HG03095 (cell line): Measurements from ENCODE around the gene PTTG2.

Experiments used
- ATAC-seq: cut with Tn5 transposase; IDR thresholded peaks from one replicate; pipeline ENCODE4 v1.9.1; 2021; ENCODE audit warnings: moderate library complexity; ENCODE audit not compliant: unreplicated experiment

The PTTG2 gene

DNA sequence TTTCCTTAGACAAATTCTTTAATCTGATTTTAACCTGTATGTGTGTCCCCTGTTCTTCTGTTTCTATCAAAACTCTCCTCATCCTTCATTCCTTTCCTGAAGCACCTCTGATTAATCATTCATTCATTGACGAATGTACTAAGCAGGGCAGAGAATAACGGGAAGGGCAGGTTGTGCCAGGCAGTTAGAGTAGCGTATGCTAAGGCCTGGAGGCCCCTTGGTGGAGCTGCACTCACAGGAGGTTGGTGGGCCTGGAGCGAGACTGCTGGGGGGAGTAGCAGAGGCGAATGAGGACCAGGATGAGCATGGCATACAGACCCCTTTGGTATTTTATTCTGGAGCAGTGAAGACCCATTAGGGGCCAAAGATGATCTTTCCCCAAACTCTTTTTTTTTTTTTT is 22.5 kb downstream of the PTTG2 start:
- ATAC-seq, result no peak

DNA sequence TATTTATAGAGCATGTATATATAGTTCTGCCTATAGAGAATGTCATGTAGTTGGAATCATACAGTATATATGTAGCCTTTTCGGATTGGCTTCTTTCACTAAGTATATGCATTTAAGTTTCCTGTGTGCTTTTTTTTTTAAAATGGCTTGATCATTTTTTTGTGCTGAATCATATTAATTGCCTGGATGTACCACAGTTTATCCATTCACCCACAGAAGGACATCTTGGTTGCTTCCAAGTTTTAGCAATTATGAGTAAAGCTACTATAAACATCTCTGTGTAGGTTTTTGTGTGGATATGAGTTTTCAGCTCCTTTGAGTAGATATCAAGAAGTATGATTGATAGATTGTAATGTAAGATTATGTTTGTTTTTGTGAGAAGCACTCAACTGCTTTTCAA is 23.8 kb downstream of the PTTG2 start:
- no peak for ATAC-seq

DNA sequence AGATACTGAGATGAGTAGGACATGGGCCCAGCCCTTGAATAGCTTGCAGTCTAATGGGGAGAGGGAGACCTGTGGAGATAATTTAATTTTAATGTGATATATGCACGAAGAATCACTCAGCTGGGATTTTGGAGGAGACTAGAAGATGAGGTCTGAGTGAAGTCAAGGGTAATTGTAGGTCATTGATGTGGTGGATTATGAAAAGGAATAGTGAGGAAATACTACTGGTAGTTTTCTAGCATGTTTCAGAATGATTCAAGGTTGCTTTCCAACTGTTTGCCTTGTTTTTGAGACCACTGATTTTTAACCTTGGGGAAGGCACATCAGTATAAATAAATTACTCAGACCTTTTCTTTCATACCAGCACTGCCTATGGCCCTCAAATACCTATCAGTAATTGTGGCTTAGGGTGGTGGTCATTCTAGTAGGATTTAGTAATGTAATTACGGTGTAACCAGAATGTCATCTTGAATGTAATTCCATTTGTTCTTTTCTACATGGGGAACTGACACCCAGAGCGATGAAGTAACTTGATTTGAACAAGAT is 25.6 kb downstream of the PTTG2 start:
- ATAC-seq, result no peak

DNA sequence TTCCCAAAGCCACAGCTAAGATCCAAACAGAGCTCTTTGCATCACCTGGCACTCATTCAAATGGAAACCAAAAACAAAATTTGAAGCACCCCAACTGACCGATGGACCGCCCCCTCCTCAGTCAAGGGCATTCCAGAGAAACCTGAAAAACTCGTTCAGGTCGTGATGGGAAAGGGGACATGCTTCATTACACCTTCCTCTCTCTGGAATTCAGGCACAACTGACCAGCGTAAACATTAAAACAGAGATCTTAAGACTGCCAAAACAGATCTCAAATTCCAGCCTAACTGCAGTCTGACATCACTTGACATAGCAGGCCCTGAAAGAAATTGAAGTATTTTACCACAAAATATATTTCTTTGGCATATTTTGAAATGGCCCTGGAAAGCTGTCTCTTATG is 28.5 kb downstream of the PTTG2 start:
- ATAC-seq, result no peak

DNA sequence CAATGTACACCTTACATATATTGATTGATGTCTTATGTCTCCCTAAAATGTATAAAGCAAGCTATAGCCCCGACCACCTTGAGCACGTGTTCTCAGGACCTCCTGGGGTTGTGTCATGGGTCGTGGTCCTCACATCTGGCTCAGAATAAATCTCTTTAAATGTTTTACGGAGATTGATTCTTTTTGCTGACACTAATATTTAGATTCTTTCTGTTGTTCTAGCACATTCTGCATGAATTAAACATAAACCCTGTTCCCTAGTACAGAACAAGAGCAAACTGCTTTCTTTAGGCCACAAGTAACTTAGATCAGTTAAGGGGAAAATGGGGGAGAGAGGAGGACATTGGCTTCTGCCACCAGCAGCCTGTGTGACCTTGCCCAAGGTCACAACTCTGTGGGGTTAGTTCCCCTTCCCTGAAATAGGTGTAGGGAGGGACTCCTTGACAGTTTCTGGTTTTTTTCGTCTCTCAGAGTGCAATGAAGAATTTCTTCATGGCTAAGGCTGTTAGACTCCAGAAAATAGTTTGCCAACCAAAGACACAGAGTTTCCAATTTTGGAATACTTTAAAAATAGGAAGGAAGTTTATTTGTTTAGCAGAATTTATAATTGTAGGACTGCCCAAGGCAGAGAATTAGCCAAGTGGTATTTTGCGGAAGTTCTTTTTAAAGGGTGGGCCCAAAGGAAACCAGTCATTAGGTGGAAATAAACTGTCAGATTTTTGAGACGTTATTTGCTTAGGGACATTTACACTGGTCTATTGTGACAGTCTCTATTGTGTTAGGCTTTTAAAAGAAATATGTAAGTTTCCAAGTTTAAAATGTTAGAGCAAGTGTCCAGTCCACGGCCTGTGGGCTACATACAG is 29.4 kb downstream of the PTTG2 start:
- no peak for ATAC-seq

DNA sequence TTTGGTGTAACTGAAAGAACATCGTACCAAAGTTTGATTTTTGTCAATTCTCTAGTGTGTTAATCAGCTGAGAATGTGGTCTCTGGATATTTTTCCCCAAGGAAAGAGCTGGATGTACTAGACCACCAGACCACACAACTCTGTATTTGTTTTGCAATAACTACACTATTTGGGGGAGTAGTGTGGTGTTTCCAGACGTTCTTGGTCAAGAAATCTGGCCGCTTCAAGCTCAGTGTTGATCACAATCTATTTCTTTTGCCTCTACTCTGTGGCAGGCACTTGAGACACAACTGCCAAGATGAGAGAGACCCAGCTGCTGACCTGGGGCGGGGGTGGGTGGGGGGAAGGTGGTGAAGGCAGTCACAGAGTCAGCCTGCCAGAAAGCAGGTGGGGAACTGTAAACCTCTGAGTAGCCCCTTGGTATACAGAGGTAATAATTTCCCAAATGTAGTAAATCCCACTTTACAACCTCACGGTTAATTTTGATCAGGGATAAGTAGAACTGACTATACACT is 30.6 kb downstream of the PTTG2 start:
- ATAC-seq, result no peak

DNA sequence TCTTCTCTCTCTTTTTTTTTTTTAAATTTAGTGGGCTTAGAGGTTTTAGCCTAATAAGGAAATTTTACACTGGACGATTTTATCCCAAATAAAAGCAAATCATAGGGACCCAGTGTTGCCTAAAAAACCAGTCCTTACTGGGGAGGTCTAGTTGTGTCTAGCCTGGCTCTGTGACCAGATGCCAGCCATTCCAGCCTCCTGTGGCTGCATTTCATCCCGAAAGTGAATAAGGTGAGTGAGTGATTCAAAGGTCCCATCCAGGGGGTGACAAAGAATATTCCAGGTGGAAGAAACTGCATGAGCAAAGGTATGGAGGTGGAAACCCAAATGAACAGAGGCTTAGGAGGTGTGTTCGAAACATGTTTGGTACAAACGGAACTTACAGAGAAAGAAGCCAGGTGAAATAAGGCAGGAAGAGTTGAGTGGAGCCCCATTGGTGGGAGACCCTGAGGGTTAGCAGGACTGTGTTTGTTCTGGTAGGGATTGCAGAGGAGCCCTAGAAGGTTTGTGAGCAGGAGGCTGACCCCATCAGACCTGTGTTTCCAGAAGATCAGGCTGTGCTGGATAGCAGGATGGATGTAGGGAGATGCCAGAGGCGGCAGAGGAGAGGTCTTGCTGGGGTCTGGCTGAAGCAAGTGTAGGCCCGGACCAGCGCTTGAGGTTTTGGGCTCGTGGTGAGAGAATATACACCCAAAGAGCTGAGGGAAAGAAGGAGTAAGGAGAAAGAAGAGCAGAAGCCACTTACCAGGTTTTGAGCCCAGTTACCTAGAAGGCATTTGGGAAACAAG is 31.6 kb downstream of the PTTG2 start:
- no peak for ATAC-seq

DNA sequence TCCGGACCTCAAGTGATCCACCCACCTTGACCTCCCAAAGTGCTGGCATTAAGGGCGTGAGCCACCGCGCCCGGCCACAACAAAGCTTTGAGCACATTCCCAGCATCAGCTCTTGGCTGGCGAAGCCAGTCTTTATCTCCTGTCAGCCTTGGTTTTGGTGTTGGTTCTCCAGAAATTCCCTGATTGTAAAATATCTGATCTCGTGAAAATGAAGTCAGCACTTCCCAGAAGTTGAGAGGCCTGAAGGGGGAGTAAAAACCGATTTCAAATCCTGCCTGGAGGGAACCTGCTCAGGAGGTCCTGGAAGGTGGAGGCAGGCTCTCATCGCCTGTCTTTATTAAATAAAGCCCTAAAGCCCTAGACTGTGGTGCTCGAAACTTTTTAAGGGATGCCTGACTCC is 33.6 kb downstream of the PTTG2 start:
- ATAC-seq, result no peak

DNA sequence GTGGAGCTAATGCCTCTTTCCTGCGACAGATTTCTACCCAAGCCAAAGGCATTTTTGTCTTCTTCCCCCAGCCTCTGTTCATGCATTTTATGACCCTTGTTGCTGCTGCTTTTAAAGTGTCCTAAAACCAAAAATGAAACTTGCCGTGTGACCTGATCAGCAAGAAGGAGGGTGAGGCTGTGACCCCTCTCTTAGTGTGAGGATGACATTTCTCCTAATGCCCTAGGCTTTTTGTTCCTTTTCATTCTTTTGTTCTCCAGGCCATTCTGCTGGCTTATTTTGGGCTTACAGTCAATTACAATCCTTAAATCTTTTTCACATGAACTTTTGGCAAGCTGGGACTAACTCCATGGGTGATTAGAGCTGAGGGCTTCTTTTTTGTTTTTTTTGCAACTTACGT is 34.4 kb downstream of the PTTG2 start:
- ATAC-seq, result no peak

DNA sequence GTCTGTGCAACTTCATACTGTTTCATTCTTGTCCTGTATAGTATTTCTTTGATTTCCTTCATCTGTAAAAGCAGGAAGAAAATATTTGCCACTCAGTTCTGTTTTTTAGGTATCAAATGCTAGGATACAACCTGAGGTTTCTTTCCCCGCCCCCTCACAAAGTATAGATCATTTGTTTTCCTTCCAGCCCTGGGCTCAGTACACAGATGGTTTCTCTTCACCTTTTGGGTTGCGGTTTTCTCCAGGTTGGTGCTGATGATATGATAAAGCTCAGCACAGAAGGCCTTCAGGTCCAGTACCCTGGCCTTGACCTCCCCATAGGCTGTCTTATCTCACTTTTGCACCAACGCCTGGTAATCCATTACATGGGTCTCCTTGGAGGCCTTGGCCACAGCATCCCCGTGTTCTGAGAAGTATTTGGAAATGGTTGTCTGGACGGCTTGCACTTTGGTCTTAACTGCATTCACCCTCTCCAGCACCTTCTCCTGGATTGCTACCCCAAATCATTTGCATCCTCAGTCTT is 35.2 kb downstream of the PTTG2 start:
- ATAC-seq, result no peak

DNA sequence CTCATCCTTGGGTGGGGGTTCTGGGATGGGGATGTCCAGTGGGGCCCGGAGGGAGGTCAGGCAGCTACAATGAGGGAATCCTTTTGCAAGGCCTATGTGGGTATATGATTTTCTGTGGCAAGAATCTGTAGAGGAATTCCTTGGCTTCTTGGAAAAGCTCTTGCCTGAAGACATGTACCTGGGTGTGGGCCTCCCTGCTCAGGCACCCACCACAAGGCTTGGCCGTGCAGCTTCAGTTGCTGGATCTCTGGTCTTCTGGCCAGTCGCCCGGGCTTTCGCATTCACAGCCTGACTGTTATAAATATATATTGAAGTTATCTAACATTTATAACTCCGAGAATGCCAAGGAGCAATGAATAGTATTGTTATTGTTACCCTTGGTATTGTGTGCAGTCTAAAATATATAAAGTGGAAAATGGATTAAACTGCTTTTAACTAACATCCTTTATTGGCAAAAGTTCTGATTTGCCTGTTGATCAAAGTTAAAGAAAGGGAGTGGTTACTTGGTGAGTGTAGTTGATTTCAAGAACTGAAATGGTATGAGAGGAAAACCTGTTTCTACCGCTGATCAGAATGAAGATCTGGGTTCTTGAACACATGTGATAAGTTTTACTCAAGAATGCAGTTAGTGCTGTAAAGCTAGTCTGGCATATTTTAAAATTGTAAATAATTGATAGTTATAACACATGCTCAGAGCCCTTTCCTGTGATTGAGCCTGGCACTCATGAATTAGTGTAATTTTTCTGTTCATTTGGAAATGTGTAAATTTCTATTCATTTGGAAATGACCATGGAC is 36.0 kb downstream of the PTTG2 start:
- ATAC-seq, result no peak

DNA sequence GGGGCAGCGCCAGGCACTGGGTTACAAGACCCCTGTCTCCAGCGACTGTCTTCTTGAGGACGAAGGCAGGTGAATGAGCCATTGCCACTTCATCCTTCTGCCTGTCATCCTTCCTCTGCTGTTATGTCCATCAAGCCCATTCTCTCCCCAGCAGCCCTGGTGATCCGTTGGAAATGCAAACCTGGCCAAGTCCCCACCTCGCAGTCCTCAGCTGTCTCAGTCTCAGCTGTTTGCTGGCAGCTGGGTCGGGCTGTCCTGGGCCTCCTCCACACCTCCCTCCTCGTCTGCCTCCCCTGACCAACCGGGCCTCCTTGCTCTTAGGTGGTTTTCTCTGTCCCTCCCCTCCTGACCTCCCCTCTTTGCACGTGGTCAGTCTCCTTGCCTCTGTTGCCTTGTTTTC is 38.0 kb downstream of the PTTG2 start:
- ATAC-seq, result no peak

DNA sequence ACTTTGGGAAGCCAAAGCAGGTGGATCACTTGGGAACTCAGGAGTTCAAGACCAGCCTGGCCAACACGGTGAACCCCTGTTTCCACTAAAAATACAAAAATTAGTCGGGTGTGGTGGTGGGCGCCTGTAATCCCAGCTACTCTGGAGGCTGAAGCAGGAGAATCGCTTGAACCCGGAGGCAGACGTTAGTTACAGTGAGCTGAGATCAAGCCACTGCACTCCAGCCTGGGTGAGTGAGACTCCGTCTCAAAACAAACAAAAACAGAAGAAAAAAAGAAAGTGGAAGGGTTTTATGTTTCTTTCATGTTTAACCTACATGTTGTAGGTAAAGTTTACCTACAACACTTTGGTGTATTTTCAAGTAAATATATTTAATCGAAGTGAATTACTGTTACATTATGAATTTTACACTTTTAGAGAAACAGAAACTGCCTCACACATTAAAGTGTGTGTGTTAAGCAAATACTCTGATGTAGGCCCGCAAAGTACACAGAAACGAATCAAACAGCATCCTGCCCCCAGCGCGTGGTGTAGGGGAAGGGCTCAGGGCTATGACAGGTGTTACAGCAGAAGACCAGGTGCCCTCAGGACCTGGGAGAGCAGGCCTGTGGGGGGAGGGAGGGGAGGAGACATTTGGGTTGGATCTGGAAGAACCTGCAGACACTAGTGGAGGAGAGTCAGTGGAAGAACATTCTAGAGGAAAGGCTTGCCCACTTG is 39.0 kb downstream of the PTTG2 start:
- ATAC-seq, result no peak

DNA sequence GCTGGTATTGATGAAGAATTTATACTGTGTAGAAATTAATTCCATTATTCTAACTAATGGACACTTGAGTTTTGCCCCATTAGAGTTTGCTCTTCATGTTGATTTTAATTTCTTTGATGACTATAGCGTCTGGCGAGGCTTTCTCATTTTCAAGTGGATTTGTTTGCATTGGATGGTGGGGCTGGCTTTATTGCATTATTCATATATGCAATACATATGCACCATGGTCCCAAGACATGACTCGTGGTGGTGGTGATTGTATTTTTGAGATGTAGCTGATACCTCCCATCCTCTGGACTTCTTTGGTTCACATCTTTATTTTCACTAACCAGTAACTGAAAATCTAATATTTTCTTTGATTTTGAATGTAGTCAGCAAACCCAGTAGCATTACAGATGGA is 39.8 kb downstream of the PTTG2 start:
- ATAC-seq, result no peak

DNA sequence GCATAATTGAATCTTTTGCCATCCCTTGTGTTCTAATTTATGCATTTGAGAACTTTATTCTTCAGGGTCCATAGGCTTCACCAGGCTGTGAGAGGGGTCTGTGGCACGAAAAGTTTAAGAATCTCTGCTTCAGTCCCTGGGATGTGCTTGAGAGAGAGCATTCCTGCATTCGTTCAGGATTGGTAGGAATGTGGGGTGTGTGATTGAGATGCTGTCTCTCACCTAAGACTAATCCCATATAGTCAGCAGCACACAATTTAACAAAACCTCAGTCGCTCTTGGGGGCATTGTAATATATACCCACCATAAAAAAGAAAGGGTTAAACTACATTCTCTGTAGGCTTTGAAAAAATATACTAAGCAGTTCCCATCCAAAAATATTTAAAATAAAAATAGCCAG is 41.7 kb downstream of the PTTG2 start:
- no peak for ATAC-seq

DNA sequence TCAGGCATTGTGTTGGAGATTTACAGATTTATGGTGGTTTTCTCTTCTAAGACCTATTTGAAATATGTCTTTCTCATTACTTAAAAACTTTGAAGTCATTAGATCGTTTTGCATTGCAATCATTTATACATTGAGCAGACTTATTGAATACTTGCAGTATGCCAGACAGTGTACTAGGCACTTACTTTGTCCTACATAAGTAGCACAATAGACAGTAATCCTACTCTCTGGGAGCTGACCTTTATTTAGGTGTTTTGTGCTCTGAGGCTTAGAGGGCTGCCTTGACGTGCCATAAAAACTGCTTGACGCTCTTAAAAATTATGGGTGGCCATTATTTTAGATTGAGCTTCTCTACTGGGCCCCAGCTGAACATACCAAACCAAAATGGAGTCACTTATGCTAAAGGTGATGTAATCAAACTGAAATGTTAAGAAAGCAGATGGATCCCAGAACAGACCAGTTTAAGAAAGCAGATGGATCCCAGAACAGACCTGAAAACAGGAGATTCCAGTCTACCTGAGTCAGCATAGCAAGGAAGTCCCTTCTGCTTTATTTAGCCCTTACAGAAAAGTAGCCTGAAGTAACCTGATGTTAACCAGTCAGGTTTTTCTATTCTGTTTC is 42.4 kb downstream of the PTTG2 start:
- ATAC-seq, result no peak

DNA sequence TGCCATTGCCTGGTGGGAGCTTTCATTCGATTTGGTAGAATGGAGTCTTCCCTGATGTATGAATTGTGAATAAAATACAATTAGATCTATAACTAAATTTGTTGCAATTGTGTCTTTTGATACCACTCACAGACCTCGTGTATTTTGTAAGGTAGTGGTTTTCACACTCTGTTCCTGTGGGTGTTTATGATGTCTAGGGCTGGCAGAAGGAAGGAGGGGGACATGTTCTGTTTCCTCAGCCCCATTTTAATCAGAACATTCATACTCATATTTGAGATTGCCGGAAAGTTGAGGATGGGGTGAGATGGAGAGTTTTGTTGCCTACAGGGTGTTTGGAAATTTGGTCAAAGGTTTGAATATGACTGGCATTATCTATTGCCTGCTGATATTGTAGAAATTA is 42.9 kb downstream of the PTTG2 start:
- no peak for ATAC-seq

DNA sequence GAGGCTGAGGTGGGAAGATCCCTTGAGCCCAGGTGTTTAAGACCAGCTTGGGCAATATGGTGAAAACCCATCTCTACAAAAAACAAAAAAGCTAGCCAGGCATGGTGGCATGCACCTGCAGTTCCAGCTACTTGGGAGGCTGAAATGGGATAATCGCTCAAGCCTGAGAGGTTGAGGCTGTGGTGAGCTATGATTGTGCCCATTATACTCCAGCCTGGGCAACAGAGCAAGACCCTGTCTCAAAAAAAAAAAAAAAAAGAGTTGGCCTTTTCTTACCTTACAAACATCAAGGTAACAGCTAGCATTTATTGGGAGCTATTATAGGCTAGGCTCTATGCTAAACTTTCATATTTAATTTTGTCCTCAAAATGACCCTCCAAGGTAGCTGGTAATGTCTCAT is 43.4 kb downstream of the PTTG2 start:
- ATAC-seq, result no peak

DNA sequence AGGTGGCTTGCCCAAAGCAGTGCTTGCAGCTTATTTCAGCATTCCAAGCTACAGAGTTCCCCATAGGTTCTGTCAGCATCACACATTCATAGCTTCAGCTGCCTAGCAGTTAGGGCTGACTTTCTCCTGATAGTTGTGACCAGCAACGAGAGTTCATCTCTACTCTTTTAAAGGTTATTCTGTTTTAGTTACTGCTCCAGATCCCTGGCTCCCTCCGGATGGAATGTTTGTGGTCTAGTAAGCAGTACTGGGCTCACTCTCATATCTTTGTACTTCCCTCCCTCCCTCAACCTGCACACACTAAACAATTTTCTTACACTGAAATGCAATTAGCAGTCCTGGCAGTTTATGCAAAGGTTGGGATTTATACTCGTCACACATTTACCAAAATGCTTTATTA is 43.9 kb downstream of the PTTG2 start:
- ATAC-seq, result no peak

DNA sequence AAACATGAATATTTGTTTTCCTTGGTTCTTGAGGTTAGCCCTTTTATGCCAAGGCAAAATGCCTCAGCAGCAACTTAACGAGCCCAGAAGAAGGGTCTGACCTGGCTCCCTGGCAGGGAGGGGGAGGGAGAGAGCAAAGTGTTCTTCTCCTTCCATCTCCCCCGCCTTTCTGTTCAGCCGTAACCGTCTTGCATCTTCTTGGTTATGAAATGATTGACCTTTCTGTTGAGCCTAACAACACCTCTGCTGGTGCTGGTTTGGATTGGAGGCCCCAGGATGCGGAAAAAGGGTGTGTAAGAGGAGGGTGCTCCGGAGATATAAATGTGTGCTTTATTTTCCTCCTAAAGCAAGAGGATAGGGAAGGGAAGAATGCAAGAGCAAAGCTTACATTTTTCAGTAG is 44.7 kb downstream of the PTTG2 start:
- ATAC-seq, result no peak
